Endodermal cell (in vitro differentiated cells): ENCODE measurements around the gene CTLA4. TPM values are rescaled to one million over a fixed set of nuclear protein-coding genes. Genes with fewer than 3 reads are reported as not detected.
"Not testable (repeated sequence)": the region's sequence is repeated elsewhere in the genome, so short reads cannot be mapped to it uniquely, and the experiment has no call there.

Source experiments
- DNase-seq: peaks from one replicate; pipeline ENCODE4 v3.0.0-alpha.2; 2017
- H3K27ac ChIP-seq: 2 replicates; pipeline ENCODE4 v1.5.1; 2013; ENCODE audit warnings: mild to moderate bottlenecking, low read depth, low read length, moderate library complexity
- H3K27me3 ChIP-seq: 2 replicates; pipeline ENCODE4 v1.6.1; 2013; ENCODE audit warnings: mild to moderate bottlenecking, low read length, moderate library complexity; ENCODE audit not compliant: insufficient read depth, control insufficient read depth, poor library complexity, severe bottlenecking
- H3K36me3 ChIP-seq: 2 replicates; pipeline ENCODE4 v1.7.0; 2013; ENCODE audit warnings: mild to moderate bottlenecking, low read length, moderate library complexity; ENCODE audit not compliant: control insufficient read depth, insufficient read depth
- H3K4me1 ChIP-seq: one replicate; pipeline ENCODE4 v1.7.0; 2013; ENCODE audit warnings: low read length; ENCODE audit not compliant: control insufficient read depth, insufficient read depth
- H3K4me3 ChIP-seq: 2 replicates; pipeline ENCODE4 v1.5.1; 2013; ENCODE audit warnings: mild to moderate bottlenecking, low read length, moderate library complexity
- H3K9ac ChIP-seq: 2 replicates; pipeline ENCODE4 v1.6.1; 2013; ENCODE audit warnings: mild to moderate bottlenecking, low read length, moderate library complexity; ENCODE audit not compliant: poor library complexity, severe bottlenecking; ENCODE audit errors: extremely low read depth
- H3K9me3 ChIP-seq: 2 replicates; pipeline ENCODE4 v1.6.1; 2013; ENCODE audit warnings: mild to moderate bottlenecking, low read length, moderate library complexity; ENCODE audit not compliant: control insufficient read depth
- H3K27ac Mint-ChIP-seq: 2 replicates; pipeline ENCODE4 v1.8.0; 2020; ENCODE audit warnings: mixed read lengths
- H3K27me3 Mint-ChIP-seq: 2 replicates; pipeline ENCODE4 v1.8.0; 2021; ENCODE audit warnings: mild to moderate bottlenecking, mixed read lengths; ENCODE audit not compliant: insufficient read depth
- H3K36me3 Mint-ChIP-seq: 2 replicates; pipeline ENCODE4 v1.8.0; 2020; ENCODE audit warnings: low read depth, mixed read lengths
- H3K4me1 Mint-ChIP-seq: 2 replicates; pipeline ENCODE4 v1.8.0; 2020; ENCODE audit warnings: mixed read lengths
- H3K4me3 Mint-ChIP-seq: 2 replicates; pipeline ENCODE4 v1.8.0; 2020; ENCODE audit warnings: mild to moderate bottlenecking, moderate library complexity, mixed read lengths
- H3K9me3 Mint-ChIP-seq: 2 replicates; pipeline ENCODE4 v1.8.0; 2020; ENCODE audit warnings: mild to moderate bottlenecking, mixed read lengths
- WGBS, 2 experiments: methylation state at CpG; one replicate each; pipeline versions ENCODE4 v1.1.5 to v1.1.7; 2013; ENCODE audit warnings: missing lambda C conversion rate in 2 of 2, mixed read lengths in 1 of 2; ENCODE audit not compliant: insufficient coverage in 1 of 2, insufficient read length in 1 of 2; 5-methylcytosine and 5-hydroxymethylcytosine counted together
- total RNA-seq, 2 donors: library from RNA; stranded (reverse); fragmentation: NEBNext Ultra II Directional in 1 of 2; extraction: Animal tissue kit (Norgen Biotek cat#: 25700) in 1 of 2; gene quantifications; 2 replicates in 1 of 2; 3 replicates in 1 of 2; pipeline ENCODE4 v1.2.1, GENCODE V29; 2021
- TF ChIP-seq, protein P1 (sequence below): fragments of 200-600 bp; sonication (generic); conservative IDR thresholded peaks from 2 replicates; pipeline ENCODE4 v1.5.0; 2021; ENCODE audit warnings: antibody characterized with exemption, mild to moderate bottlenecking

The CTLA4 gene
- total RNA-seq, 2 donors from 2014 or later, result not detected

- H3K4me3 Mint-ChIP-seq, result no peak overlapping the region
- H3K9me3 ChIP-seq, result peaks cover 6% of the 10 kb centered on the region
- H3K27me3 ChIP-seq, result peaks cover 24% of the 10 kb centered on the region
- H3K36me3 Mint-ChIP-seq, result no peaks in the 10 kb centered on the region
- no peak overlapping the region for H3K4me3 ChIP-seq
- no peaks in the 10 kb centered on the region for H3K4me1 Mint-ChIP-seq
- no peak for DNase-seq
- H3K9ac ChIP-seq, result no peak overlapping the region
- no peaks in the 10 kb centered on the region for H3K4me1 ChIP-seq
- H3K27ac ChIP-seq, result no peak overlapping the region
- H3K27me3 Mint-ChIP-seq, result peaks cover 4% of the 10 kb centered on the region
- TF ChIP-seq, protein P1, sequence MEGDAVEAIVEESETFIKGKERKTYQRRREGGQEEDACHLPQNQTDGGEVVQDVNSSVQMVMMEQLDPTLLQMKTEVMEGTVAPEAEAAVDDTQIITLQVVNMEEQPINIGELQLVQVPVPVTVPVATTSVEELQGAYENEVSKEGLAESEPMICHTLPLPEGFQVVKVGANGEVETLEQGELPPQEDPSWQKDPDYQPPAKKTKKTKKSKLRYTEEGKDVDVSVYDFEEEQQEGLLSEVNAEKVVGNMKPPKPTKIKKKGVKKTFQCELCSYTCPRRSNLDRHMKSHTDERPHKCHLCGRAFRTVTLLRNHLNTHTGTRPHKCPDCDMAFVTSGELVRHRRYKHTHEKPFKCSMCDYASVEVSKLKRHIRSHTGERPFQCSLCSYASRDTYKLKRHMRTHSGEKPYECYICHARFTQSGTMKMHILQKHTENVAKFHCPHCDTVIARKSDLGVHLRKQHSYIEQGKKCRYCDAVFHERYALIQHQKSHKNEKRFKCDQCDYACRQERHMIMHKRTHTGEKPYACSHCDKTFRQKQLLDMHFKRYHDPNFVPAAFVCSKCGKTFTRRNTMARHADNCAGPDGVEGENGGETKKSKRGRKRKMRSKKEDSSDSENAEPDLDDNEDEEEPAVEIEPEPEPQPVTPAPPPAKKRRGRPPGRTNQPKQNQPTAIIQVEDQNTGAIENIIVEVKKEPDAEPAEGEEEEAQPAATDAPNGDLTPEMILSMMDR, result no peak
- 100% methylated on average over 3 of the region's 3 CpGs for WGBS, 2 experiments
- H3K36me3 ChIP-seq, result no peaks in the 10 kb centered on the region
- no peaks in the 10 kb centered on the region for H3K9me3 Mint-ChIP-seq
- no peak overlapping the region for H3K27ac Mint-ChIP-seq
Observed at GRCh38 chr2:203876328-203876727, 8.8 kb downstream of the CTLA4 start.

DNA sequence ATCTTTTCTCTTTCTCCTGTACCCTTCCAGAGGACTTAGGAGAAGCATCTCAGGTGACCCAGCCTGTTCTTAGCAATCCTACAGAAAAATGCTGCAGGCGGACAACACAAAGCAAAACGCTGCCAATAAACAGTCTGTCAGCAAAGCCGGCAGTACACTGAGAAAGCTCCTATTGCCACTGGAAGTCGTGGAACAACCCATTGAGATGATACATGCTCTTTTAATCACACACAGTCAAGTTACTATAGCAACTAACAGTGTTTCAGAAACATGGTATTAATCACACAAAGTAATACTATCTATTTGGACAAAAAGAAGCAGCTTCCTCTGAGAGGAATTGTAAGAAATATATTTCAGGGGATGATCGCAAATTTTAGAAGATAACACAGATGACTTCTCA is 10.5 kb downstream of the CTLA4 start:
- peaks cover 11% of the 10 kb centered on the region for H3K27me3 ChIP-seq
- TF ChIP-seq, protein P1, result no peak
- Mint-ChIP-seq H3K4me1 (no peaks in the 10 kb centered on the region), H3K27me3 (peaks cover 3% of the 10 kb centered on the region), H3K4me3 (no peak overlapping the region), H3K9me3 (no peaks in the 10 kb centered on the region), H3K36me3 (no peaks in the 10 kb centered on the region), H3K27ac (no peak overlapping the region)
- no peak overlapping the region for H3K27ac ChIP-seq
- H3K36me3 ChIP-seq, result no peaks in the 10 kb centered on the region
- DNase-seq, result no peak
- H3K4me1 ChIP-seq, result no peaks in the 10 kb centered on the region
- H3K9me3 ChIP-seq, result peaks cover 9% of the 10 kb centered on the region
- no peak overlapping the region for H3K4me3 ChIP-seq
- H3K9ac ChIP-seq, result no peak overlapping the region
- 59 to 66% methylated on average over 4 to 5 of the region's 5 CpGs for WGBS, 2 experiments

DNA sequence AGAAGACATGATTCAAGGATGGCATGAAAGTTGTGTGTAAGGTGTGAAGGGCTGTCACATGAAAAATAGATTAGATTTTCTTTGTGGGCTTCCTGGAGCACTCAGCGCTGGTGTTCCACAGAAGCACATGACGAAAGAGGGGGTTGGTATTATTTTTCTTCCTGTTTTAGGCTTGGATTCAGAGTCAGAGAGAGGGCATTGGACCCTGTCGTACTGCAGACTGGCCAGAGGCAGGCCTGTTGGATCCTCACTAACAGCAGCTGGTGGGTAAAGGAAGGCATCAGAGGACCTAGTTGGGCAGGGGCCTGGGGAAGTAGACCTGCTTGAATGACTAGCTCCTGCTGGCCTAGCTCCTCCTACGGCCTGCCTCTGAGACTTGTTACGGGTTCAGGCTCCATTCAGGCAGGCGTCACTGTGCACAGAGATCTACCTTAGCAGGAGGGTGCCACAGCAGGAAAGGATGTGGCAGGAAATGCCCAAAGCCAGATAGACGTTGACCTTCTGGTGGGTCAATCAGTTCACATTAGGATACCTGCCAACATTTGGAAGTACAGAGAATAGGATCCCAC is 13.1 kb downstream of the CTLA4 start:
- Mint-ChIP-seq H3K9me3 (no peaks in the 10 kb centered on the region), H3K36me3 (no peaks in the 10 kb centered on the region), H3K4me1 (no peaks in the 10 kb centered on the region), H3K27me3 (peaks cover 3% of the 10 kb centered on the region), H3K27ac (no peak overlapping the region), H3K4me3 (no peak overlapping the region)
- 86 to 93% methylated on average over 7 of the region's 7 CpGs for WGBS, 2 experiments
- no peak overlapping the region for H3K9ac ChIP-seq
- peak; percentile 55 for DNase-seq
- no peak overlapping the region for H3K27ac ChIP-seq
- peaks cover 9% of the 10 kb centered on the region for H3K9me3 ChIP-seq
- H3K36me3 ChIP-seq, result no peaks in the 10 kb centered on the region
- TF ChIP-seq, protein P1, result no peak
- no peak overlapping the region for H3K4me3 ChIP-seq
- no peaks in the 10 kb centered on the region for H3K4me1 ChIP-seq
- peaks cover 11% of the 10 kb centered on the region for H3K27me3 ChIP-seq

DNA sequence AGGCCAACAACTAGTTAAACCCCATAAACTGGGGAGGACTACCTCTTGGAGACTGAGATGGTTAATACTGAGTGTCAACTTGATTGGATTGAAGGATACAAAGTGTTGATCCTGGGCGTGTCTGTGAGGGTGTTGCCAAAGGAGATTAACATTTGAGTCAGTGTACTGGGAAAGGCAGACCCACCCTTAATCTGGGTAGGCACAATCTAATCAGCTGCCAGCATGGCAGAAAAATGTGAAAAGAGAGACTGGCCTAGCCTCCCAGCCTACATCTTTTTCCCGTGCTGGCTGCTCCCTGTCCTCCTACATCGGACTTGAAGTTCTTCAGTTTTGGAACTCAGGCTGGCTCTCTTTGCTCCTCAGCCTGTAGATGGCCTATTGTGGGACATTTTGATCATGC is 13.6 kb downstream of the CTLA4 start:
- not testable (repeated sequence) for H3K4me3 Mint-ChIP-seq, H3K36me3 ChIP-seq, H3K4me3 ChIP-seq, H3K27ac Mint-ChIP-seq, H3K4me1 ChIP-seq, H3K9ac ChIP-seq, H3K36me3 Mint-ChIP-seq, H3K9me3 Mint-ChIP-seq, H3K9me3 ChIP-seq, DNase-seq, H3K27me3 Mint-ChIP-seq, H3K4me1 Mint-ChIP-seq, H3K27ac ChIP-seq
- peaks cover 11% of the 10 kb centered on the region for H3K27me3 ChIP-seq
- WGBS, 2 experiments, result 79 to 96% methylated on average over 3 of the region's 3 CpGs
